HepG2 (cell line): ENCODE results near the gene CAMK1. TPM values are rescaled to one million over a fixed set of nuclear protein-coding genes. Genes with fewer than 3 reads are reported as not detected.
A peak's percentile ranks its signal among the peaks of the same experiment; 100 is the strongest.

Experiments
- ADNP ChIP-seq: sonication (generic); formaldehyde crosslinking; IDR thresholded peaks from 2 replicates; pipeline ENCODE4 v1.4.0; 2020; ENCODE audit warnings: missing genetic modification reagents
- ATF3 ChIP-seq: sonication (generic); formaldehyde crosslinking; IDR thresholded peaks from 2 replicates; pipeline ENCODE4 v1.4.0; 2020; ENCODE audit warnings: missing genetic modification reagents
- BORCS8-MEF2B ChIP-seq: sonication (generic); formaldehyde crosslinking; IDR thresholded peaks from 2 replicates; pipeline ENCODE4 v1.8.0; 2022; ENCODE audit warnings: mild to moderate bottlenecking, missing genetic modification reagents
- CBX5 ChIP-seq: sonication (generic); formaldehyde crosslinking; IDR thresholded peaks from 2 replicates; pipeline ENCODE4 v1.4.0; 2020; ENCODE audit warnings: missing genetic modification reagents, borderline replicate concordance
- DMAP1 ChIP-seq: IDR thresholded peaks from 2 replicates; pipeline ENCODE4 v1.6.1; 2016
- FOSL2 ChIP-seq: sonication (generic); formaldehyde crosslinking; IDR thresholded peaks from 2 replicates; pipeline ENCODE4 v1.4.0; 2020; ENCODE audit warnings: missing genetic modification reagents
- IKZF4 ChIP-seq: sonication (generic); formaldehyde crosslinking; IDR thresholded peaks from 2 replicates; pipeline ENCODE4 v1.5.1; 2020; ENCODE audit warnings: borderline replicate concordance, mild to moderate bottlenecking, low read depth, missing genetic modification reagents; ENCODE audit errors: not compliant biosample characterization
- MIER2 ChIP-seq: IDR thresholded peaks from 2 replicates; pipeline ENCODE4 v1.6.1; 2016; ENCODE audit warnings: missing biosample characterization, missing genetic modification reagents
- MYC ChIP-seq: sonication (generic); formaldehyde crosslinking; IDR thresholded peaks from 2 replicates; pipeline ENCODE4 v1.9.0; 2021; ENCODE audit warnings: missing genetic modification reagents, borderline replicate concordance
- NCOA1 ChIP-seq: sonication (generic); formaldehyde crosslinking; IDR thresholded peaks from 2 replicates; pipeline ENCODE4 v1.9.0; 2021; ENCODE audit warnings: missing genetic modification reagents
- POLR2A ChIP-seq, 2 experiments: IDR thresholded peaks; 2 replicates each; pipeline ENCODE4 v1.6.1; 2011; ENCODE audit warnings: low read depth in 2 of 2, low read length in 2 of 2, mild to moderate bottlenecking in 1 of 2, moderate library complexity in 1 of 2; ENCODE audit not compliant: insufficient read depth in 1 of 2
- RAD21 ChIP-seq: fragments of 450-650 bp; formaldehyde crosslinking; IDR thresholded peaks from 2 replicates; pipeline ENCODE4 v1.5.0; 2020; ENCODE audit warnings: mild to moderate bottlenecking
- RAD51 ChIP-seq: fragments of 450-650 bp; IDR thresholded peaks from 2 replicates; pipeline ENCODE4 v1.6.1; 2016; ENCODE audit warnings: borderline replicate concordance
- RCOR2 ChIP-seq: IDR thresholded peaks from 2 replicates; pipeline ENCODE4 v1.6.1; 2016; ENCODE audit warnings: missing biosample characterization, missing genetic modification reagents
- SAP130 ChIP-seq: IDR thresholded peaks from 2 replicates; pipeline ENCODE4 v1.6.1; 2016; ENCODE audit warnings: low read depth
- TEAD3 ChIP-seq: optimal IDR thresholded peaks from 2 replicates; pipeline ENCODE3; 2016; ENCODE audit warnings: borderline replicate concordance
- THAP11 ChIP-seq: IDR thresholded peaks from 2 replicates; pipeline ENCODE4 v1.6.1; 2016; ENCODE audit warnings: missing biosample characterization, missing genetic modification reagents
- YY1 ChIP-seq: IDR thresholded peaks from 2 replicates; pipeline ENCODE4 v1.6.1; 2011; ENCODE audit warnings: low read length, low read depth, moderate library complexity, mild to moderate bottlenecking; ENCODE audit not compliant: insufficient read depth, insufficient replicate concordance
- ZBTB26 ChIP-seq: IDR thresholded peaks from 2 replicates; pipeline ENCODE4 v1.6.1; 2016; ENCODE audit warnings: missing compliant biosample characterization, missing genetic modification reagents, borderline replicate concordance
- ZC3H13 ChIP-seq: sonication (generic); formaldehyde crosslinking; IDR thresholded peaks from 2 replicates; pipeline ENCODE4 v1.8.1; 2023; ENCODE audit warnings: mild to moderate bottlenecking, missing genetic modification reagents, moderate library complexity
- ZKSCAN8 ChIP-seq: IDR thresholded peaks from 2 replicates; pipeline ENCODE4 v1.6.1; 2016; ENCODE audit warnings: borderline replicate concordance, missing genetic modification reagents, missing compliant biosample characterization
- ZNF121 ChIP-seq: sonication (generic); formaldehyde crosslinking; IDR thresholded peaks from 2 replicates; pipeline ENCODE4 v1.5.0; 2020; ENCODE audit warnings: mild to moderate bottlenecking, missing genetic modification reagents
- ZZZ3 ChIP-seq: sonication (generic); formaldehyde crosslinking; IDR thresholded peaks from 2 replicates; pipeline ENCODE4 v1.4.0; 2020; ENCODE audit warnings: missing genetic modification reagents, mild to moderate bottlenecking, borderline replicate concordance
- polyA plus RNA-seq, 8 experiments: library from polyadenylated mRNA; depleted of rRNA in 3 of 8; stranded (reverse) in 7 of 8; unstranded in 1 of 8; fragments of >200 nt; fragmentation: Illumina TruSeq in 4 of 8; extraction: Trizol in 4 of 8; gene quantifications; 2 replicates each; pipeline versions ENCODE4 v1.2.1 to v1.2.3, GENCODE V29; 2011 to 2016; ENCODE audit warnings: low read depth in 4 of 8, missing spikeins in 1 of 8, mixed read lengths in 1 of 8; ENCODE audit not compliant: insufficient read depth in 1 of 8
- total RNA-seq, 5 experiments: library from RNA; depleted of rRNA; stranded (reverse); fragments of >200 nt; fragmentation: Illumina TruSeq; extraction: Trizol; gene quantifications; 2 replicates each; pipeline ENCODE4 v1.2.3, GENCODE V29; 2016; ENCODE audit warnings: low read depth in 1 of 5
- TF ChIP-seq, protein P1 (sequence below): sonication (generic); formaldehyde crosslinking; IDR thresholded peaks from 2 replicates; pipeline ENCODE4 v1.8.1; 2022; ENCODE audit warnings: mild to moderate bottlenecking, missing genetic modification reagents
- TF ChIP-seq, protein P2 (sequence below): sonication (generic); formaldehyde crosslinking; IDR thresholded peaks from 2 replicates; pipeline ENCODE4 v1.5.0; 2020; ENCODE audit warnings: mild to moderate bottlenecking, missing genetic modification reagents
- TF ChIP-seq, protein P3 (sequence below): sonication (generic); formaldehyde crosslinking; IDR thresholded peaks from 2 replicates; pipeline ENCODE4 v1.5.0; 2020; ENCODE audit warnings: missing genetic modification reagents

CAMK1 gene
- total and polyA plus RNA-seq, 2 of the 13 experiments (the other 11 are each of a cell fraction or from before 2014, with no cell fraction given), result 26.4 to 53.3 TPM

GRCh38 chr3:9750556-9751411, 19.0 kb downstream of the CAMK1 start (continued):
- TF ChIP-seq, protein P1, sequence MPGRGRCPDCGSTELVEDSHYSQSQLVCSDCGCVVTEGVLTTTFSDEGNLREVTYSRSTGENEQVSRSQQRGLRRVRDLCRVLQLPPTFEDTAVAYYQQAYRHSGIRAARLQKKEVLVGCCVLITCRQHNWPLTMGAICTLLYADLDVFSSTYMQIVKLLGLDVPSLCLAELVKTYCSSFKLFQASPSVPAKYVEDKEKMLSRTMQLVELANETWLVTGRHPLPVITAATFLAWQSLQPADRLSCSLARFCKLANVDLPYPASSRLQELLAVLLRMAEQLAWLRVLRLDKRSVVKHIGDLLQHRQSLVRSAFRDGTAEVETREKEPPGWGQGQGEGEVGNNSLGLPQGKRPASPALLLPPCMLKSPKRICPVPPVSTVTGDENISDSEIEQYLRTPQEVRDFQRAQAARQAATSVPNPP, result no peak
- TF ChIP-seq ZC3H13 (CRISPR knock-in tag), result no peak
- TF ChIP-seq ZNF121, result peak; percentile 85; the same call in 1 of the 2 replicates
- TF ChIP-seq POLR2A (IDR thresholded peaks at IDR 0.05; ENCODE audit: insufficient read depth in 1 of 2, low read depth in 2 of 2, low read length in 2 of 2), result peak in 1 of 2 experiments; percentile 38; a peak in 1 of 4 replicates
- 0 out of 2 replicates have a peak, but pooled peaks have one; percentile 58 for TF ChIP-seq NCOA1 (CRISPR knock-in tag)
- no peak for TF ChIP-seq MIER2 (CRISPR knock-in tag)
- peak; percentile 29 for TF ChIP-seq TEAD3 (CRISPR knock-in tag)
- TF ChIP-seq, protein P2, sequence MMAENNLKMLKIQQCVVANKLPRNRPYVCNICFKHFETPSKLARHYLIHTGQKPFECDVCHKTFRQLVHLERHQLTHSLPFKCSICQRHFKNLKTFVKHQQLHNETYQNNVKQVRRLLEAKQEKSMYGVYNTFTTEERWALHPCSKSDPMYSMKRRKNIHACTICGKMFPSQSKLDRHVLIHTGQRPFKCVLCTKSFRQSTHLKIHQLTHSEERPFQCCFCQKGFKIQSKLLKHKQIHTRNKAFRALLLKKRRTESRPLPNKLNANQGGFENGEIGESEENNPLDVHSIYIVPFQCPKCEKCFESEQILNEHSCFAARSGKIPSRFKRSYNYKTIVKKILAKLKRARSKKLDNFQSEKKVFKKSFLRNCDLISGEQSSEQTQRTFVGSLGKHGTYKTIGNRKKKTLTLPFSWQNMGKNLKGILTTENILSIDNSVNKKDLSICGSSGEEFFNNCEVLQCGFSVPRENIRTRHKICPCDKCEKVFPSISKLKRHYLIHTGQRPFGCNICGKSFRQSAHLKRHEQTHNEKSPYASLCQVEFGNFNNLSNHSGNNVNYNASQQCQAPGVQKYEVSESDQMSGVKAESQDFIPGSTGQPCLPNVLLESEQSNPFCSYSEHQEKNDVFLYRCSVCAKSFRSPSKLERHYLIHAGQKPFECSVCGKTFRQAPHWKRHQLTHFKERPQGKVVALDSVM (CRISPR knock-in tag), result peak; percentile 14; the same call in 1 of the 2 replicates
- peak; percentile 28; the same call in 1 of the 2 replicates for TF ChIP-seq MYC
- no peak for TF ChIP-seq BORCS8-MEF2B (CRISPR knock-in tag)
- no peak for TF ChIP-seq ADNP (CRISPR knock-in tag)
- TF ChIP-seq RCOR2 (CRISPR knock-in tag), result 0 out of 2 replicates have a peak, but pooled peaks have one; percentile 17
- no peak for TF ChIP-seq IKZF4 (CRISPR knock-in tag)
- TF ChIP-seq YY1, result no peak
- TF ChIP-seq SAP130 (CRISPR knock-in tag), result peak; percentile 42; the same call in 1 of the 2 replicates
- TF ChIP-seq RAD51, result no peak
- no peak for TF ChIP-seq ZZZ3 (CRISPR knock-in tag)
- no peak for TF ChIP-seq CBX5 (CRISPR knock-in tag)
- no peak for TF ChIP-seq THAP11 (CRISPR knock-in tag)
- TF ChIP-seq, protein P3, sequence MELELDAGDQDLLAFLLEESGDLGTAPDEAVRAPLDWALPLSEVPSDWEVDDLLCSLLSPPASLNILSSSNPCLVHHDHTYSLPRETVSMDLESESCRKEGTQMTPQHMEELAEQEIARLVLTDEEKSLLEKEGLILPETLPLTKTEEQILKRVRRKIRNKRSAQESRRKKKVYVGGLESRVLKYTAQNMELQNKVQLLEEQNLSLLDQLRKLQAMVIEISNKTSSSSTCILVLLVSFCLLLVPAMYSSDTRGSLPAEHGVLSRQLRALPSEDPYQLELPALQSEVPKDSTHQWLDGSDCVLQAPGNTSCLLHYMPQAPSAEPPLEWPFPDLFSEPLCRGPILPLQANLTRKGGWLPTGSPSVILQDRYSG (CRISPR knock-in tag), result no peak
- TF ChIP-seq FOSL2 (CRISPR knock-in tag), result peak; percentile 59
- no peak for TF ChIP-seq DMAP1 (CRISPR knock-in tag)
- TF ChIP-seq ATF3 (CRISPR knock-in tag), result no peak
- TF ChIP-seq ZBTB26 (CRISPR knock-in tag), result 0 out of 2 replicates have a peak, but pooled peaks have one; percentile 12
- TF ChIP-seq ZKSCAN8 (CRISPR knock-in tag), result no peak
- TF ChIP-seq RAD21 (CRISPR knock-in tag), result peak; percentile 34; the same call in 1 of the 2 replicates
